Coronary artery (tissue), 2 donors: Measurements from ENCODE around the gene MDM1.
A peak's percentile ranks its signal among the peaks of the same experiment; 100 is the strongest.

Experiments used
- DNase-seq: peaks from one replicate; pipeline ENCODE4 v3.0.0-alpha.2; 2017; ENCODE audit warnings: low spot score
- H3K27ac ChIP-seq, 2 donors: fragments of 200-600 bp; sonication (generic); one replicate each; pipeline ENCODE4 v1.5.1; 2016 to 2019
- H3K4me3 ChIP-seq: fragments of 200-600 bp; sonication (generic); 2 replicates; pipeline ENCODE4 v1.5.1; 2016; ENCODE audit warnings: mild to moderate bottlenecking, moderate library complexity
- CTCF ChIP-seq: fragments of 200-600 bp; sonication (generic); IDR thresholded peaks from one replicate; pipeline ENCODE4 v1.5.1; 2019; ENCODE audit warnings: antibody characterized with exemption

The MDM1 gene

DNA sequence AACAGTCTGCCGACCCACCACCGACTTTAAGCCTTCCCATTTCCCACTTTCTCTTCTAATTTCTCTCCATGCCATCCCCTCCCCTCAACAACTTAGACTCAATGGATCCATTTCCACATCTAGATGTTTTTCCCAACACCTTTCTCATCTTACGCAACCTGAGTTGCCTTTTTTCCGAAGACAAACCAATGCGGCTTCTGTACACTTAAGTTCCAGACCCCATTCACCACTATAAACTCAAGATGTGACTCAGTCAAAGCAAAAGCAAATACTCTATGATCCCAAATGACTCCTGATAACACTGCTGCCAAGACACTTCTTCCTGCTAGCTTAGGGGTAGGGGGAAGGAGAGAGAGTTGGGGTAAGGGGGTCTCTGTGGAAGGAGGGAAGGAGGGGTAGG is 80.1 kb downstream of the MDM1 start:
- TF ChIP-seq CTCF = no peak
- DNase-seq = no peak
- no peak overlapping the region for H3K4me3 ChIP-seq
- H3K27ac ChIP-seq = no peak overlapping the region

DNA sequence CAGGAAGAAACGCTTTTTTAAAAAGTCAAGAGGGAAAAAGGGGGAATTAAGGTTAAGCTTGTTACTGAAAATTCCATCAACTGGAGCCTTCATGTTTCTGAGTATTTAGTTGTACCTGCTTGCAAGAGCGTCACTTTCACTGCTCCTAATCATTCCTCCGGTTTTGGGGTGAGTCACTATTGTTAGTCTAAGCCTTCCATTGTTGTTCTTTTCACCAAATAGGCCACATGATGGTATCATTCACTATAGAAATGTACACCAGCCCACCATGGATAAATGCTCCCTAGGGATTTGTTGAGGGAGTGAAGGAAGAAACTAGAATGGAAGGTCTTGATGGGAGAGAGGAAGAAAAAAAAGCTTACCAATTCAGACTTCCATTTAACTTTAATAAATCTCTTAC is 81.7 kb downstream of the MDM1 start:
- no peak for TF ChIP-seq CTCF

GRCh38 chr12:68247785-68248184 is 84.4 kb downstream of the MDM1 start:
- no peak for DNase-seq
- Histone ChIP-seq H3K27ac (no peak overlapping the region), H3K4me3 (no peak overlapping the region)
- TF ChIP-seq CTCF = no peak

More for the DNA sequence above, 81.7 kb downstream of the MDM1 start:
- H3K27ac ChIP-seq = no peak overlapping the region
- no peak overlapping the region for H3K4me3 ChIP-seq
- DNase-seq = no peak

- H3K4me3 ChIP-seq = no peak overlapping the region
- TF ChIP-seq CTCF = no peak
- no peak for DNase-seq
- no peak overlapping the region for H3K27ac ChIP-seq
Observed at GRCh38 chr12:68246350-68246749, 85.8 kb downstream of the MDM1 start.

DNA sequence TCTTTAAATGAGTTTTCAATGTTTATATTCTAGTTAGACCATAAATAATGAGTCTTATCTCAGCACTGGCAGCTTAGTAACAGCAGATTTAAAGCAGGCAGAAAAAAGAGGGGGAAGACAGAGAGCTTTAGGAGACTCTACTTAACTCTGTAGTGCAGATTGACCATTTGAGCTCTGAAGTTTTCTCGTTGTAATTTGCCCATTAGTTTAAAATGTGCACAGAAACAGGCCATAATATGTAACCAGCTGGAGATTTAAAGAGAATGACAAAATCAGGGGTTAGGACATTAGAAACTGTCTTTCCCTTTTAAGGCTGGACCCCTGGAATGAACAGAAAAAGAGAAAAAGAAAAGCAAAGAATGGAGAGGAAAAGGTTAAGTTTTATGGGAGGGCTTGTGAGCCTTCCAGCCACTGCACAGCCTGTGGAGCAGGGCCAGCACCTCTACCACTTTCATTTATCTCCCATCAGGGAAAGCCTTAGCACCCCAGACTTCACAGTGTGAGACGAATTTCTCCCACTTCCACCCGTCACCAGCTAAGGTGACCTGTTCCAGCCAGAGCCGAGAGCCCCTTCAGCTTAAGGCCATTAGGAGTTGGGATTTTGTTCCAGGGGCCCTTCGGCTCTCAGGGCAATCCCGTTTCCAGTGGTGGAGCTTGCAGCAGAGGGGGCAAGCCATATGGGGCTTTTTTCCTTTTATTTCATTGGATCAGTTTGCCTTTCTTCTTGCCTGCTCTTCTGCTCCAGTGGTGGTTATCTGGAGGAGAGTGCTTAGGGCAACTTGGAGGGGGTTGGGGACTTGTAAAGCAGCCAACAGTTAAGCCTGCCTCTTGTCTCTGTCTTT is 86.8 kb downstream of the MDM1 start:
- H3K27ac ChIP-seq = peak overlapping the region in 1 of 2 donors; percentile 4
- no peak for TF ChIP-seq CTCF
- H3K4me3 ChIP-seq = peak overlapping the region; percentile 27
- no peak for DNase-seq
